HepG2 (cell line): ENCODE measurements around the gene SURF1.

ENCODE experiments used
- ARID2 ChIP-seq: sonication (generic); formaldehyde crosslinking; IDR thresholded peaks from 2 replicates; pipeline ENCODE4 v1.8.1; 2022; ENCODE audit warnings: mild to moderate bottlenecking, missing genetic modification reagents, borderline replicate concordance
- FUBP1 ChIP-seq: sonication (generic); formaldehyde crosslinking; IDR thresholded peaks from 2 replicates; pipeline ENCODE4 v1.5.1; 2020; ENCODE audit warnings: missing genetic modification reagents, mild to moderate bottlenecking, borderline replicate concordance
- MAFF ChIP-seq: IDR thresholded peaks from 2 replicates; pipeline ENCODE4 v1.6.1; 2011; ENCODE audit warnings: low read depth, low read length, improper control_type of control experiment
- MEF2D ChIP-seq: sonication (generic); formaldehyde crosslinking; IDR thresholded peaks from 2 replicates; pipeline ENCODE4 v1.5.1; 2020; ENCODE audit warnings: mild to moderate bottlenecking, missing genetic modification reagents
- MYC ChIP-seq: sonication (generic); formaldehyde crosslinking; IDR thresholded peaks from 2 replicates; pipeline ENCODE4 v1.9.0; 2021; ENCODE audit warnings: missing genetic modification reagents, borderline replicate concordance
- NPAS2 ChIP-seq: sonication (generic); formaldehyde crosslinking; IDR thresholded peaks from 2 replicates; pipeline ENCODE4 v1.8.0; 2022; ENCODE audit warnings: mild to moderate bottlenecking, missing genetic modification reagents, borderline replicate concordance
- POLR2AphosphoS5 ChIP-seq: IDR thresholded peaks from 2 replicates; pipeline ENCODE4 v1.6.1; 2012; ENCODE audit warnings: low read depth, low read length
- PRPF4 ChIP-seq: fragments of 200-400 bp; formaldehyde crosslinking; IDR thresholded peaks from 2 replicates; pipeline ENCODE4 v1.6.1; 2016; ENCODE audit warnings: low read length, low read depth; ENCODE audit not compliant: poor library complexity, severe bottlenecking
- SRF ChIP-seq: IDR thresholded peaks from 2 replicates; pipeline ENCODE4 v1.6.1; 2011; ENCODE audit warnings: mild to moderate bottlenecking, low read depth, low read length, moderate library complexity
- ZNF274 ChIP-seq: sonication (generic); formaldehyde crosslinking; IDR thresholded peaks from 2 replicates; pipeline ENCODE4 v1.5.1; 2020; ENCODE audit warnings: mild to moderate bottlenecking, missing genetic modification reagents
- ZNF362 ChIP-seq: sonication (generic); formaldehyde crosslinking; IDR thresholded peaks from 2 replicates; pipeline ENCODE4 v1.4.0; 2020; ENCODE audit warnings: missing genetic modification reagents, mild to moderate bottlenecking, borderline replicate concordance
- TF ChIP-seq, protein P1 (sequence below), 2 experiments: IDR thresholded peaks; 2 replicates each; pipeline ENCODE4 v1.6.1; 2011 to 2012; ENCODE audit warnings: low read length in 2 of 2, borderline replicate concordance in 1 of 2, low read depth in 1 of 2, mild to moderate bottlenecking in 1 of 2, moderate library complexity in 1 of 2
- TF ChIP-seq, protein P2 (sequence below): sonication (generic); formaldehyde crosslinking; IDR thresholded peaks from 2 replicates; pipeline ENCODE4 v1.5.0; 2020; ENCODE audit warnings: missing genetic modification reagents

GRCh38 chr9:133315997-133316396 lies 40.3 kb downstream of the SURF1 start:
- no peak for TF ChIP-seq ARID2 (CRISPR knock-in tag)
- no peak for TF ChIP-seq NPAS2 (CRISPR knock-in tag)
- TF ChIP-seq PRPF4 = no peak
- TF ChIP-seq ZNF274 (CRISPR knock-in tag) = no peak
- TF ChIP-seq ZNF362 (CRISPR knock-in tag) = no peak
- TF ChIP-seq FUBP1 = no peak
- TF ChIP-seq MYC (CRISPR knock-in tag) = no peak
- no peak for TF ChIP-seq MAFF
- TF ChIP-seq, protein P1, sequence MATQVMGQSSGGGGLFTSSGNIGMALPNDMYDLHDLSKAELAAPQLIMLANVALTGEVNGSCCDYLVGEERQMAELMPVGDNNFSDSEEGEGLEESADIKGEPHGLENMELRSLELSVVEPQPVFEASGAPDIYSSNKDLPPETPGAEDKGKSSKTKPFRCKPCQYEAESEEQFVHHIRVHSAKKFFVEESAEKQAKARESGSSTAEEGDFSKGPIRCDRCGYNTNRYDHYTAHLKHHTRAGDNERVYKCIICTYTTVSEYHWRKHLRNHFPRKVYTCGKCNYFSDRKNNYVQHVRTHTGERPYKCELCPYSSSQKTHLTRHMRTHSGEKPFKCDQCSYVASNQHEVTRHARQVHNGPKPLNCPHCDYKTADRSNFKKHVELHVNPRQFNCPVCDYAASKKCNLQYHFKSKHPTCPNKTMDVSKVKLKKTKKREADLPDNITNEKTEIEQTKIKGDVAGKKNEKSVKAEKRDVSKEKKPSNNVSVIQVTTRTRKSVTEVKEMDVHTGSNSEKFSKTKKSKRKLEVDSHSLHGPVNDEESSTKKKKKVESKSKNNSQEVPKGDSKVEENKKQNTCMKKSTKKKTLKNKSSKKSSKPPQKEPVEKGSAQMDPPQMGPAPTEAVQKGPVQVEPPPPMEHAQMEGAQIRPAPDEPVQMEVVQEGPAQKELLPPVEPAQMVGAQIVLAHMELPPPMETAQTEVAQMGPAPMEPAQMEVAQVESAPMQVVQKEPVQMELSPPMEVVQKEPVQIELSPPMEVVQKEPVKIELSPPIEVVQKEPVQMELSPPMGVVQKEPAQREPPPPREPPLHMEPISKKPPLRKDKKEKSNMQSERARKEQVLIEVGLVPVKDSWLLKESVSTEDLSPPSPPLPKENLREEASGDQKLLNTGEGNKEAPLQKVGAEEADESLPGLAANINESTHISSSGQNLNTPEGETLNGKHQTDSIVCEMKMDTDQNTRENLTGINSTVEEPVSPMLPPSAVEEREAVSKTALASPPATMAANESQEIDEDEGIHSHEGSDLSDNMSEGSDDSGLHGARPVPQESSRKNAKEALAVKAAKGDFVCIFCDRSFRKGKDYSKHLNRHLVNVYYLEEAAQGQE (IDR thresholded peaks at IDR 0.05; ENCODE audit: borderline replicate concordance in 1 of 2, low read depth in 1 of 2, low read length in 2 of 2) = no peak
- no peak for TF ChIP-seq POLR2AphosphoS5
- TF ChIP-seq, protein P2, sequence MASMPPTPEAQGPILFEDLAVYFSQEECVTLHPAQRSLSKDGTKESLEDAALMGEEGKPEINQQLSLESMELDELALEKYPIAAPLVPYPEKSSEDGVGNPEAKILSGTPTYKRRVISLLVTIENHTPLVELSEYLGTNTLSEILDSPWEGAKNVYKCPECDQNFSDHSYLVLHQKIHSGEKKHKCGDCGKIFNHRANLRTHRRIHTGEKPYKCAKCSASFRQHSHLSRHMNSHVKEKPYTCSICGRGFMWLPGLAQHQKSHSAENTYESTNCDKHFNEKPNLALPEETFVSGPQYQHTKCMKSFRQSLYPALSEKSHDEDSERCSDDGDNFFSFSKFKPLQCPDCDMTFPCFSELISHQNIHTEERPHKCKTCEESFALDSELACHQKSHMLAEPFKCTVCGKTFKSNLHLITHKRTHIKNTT (CRISPR knock-in tag) = no peak
- TF ChIP-seq MEF2D (CRISPR knock-in tag) = no peak
- no peak for TF ChIP-seq SRF
